H1 (cell line): ENCODE data around the gene MGAT5. TPM values are rescaled to one million over a fixed set of nuclear protein-coding genes. Genes with fewer than 3 reads are reported as not detected.

ENCODE experiments used
- ASH2L ChIP-seq: fragments of 200-600, 300-600 bp; sonication (generic); IDR thresholded peaks from one replicate; pipeline ENCODE4 v1.7.1; 2017; ENCODE audit warnings: low read length
- CBX8 ChIP-seq: fragments of 300-800, 300-1000 bp; sonication (generic); IDR thresholded peaks from 2 replicates; pipeline ENCODE4 v1.7.1; 2016; ENCODE audit warnings: low read depth, low read length, borderline replicate concordance
- CTBP2 ChIP-seq: IDR thresholded peaks from 2 replicates; pipeline ENCODE4 v1.7.0; 2011; ENCODE audit warnings: borderline replicate concordance, mild to moderate bottlenecking, moderate library complexity, mixed read lengths, low read length; ENCODE audit not compliant: insufficient read depth, insufficient read length
- CTCF ChIP-seq, 3 experiments: IDR thresholded peaks; 1 replicate in 2 of 3; 2 replicates in 1 of 3; pipeline versions ENCODE4 v1.5.1 to v1.6.1; 2011; ENCODE audit warnings: low read length in 3 of 3, mild to moderate bottlenecking in 3 of 3, inconsistent platforms in 2 of 3, low read depth in 1 of 3, moderate library complexity in 1 of 3; ENCODE audit not compliant: insufficient read depth in 1 of 3; ENCODE audit errors: control extremely low read depth in 1 of 3
- MAFK ChIP-seq: IDR thresholded peaks from 2 replicates; pipeline ENCODE4 v1.6.1; 2012; ENCODE audit warnings: low read depth, mild to moderate bottlenecking, improper control_type of control experiment, low read length
- POLR2AphosphoS5 ChIP-seq: IDR thresholded peaks from 2 replicates; pipeline ENCODE4 v1.6.1; 2011; ENCODE audit warnings: low read depth, low read length
- polyA plus RNA-seq, 7 experiments: library from polyadenylated mRNA; depleted of rRNA in 3 of 7; stranded (reverse) in 5 of 7; unstranded in 2 of 7; fragments of >200 nt in 5 of 7; fragments of 200-250 nt in 2 of 7; gene quantifications; 1 replicate in 5 of 7; 2 replicates in 1 of 7; 4 replicates in 1 of 7; pipeline versions ENCODE4 v1.2.1 to v1.2.3, GENCODE V29; 2011 to 2013; ENCODE audit warnings: missing spikeins in 2 of 7, mixed read lengths in 2 of 7
- total RNA-seq: library from RNA; stranded (reverse); fragmentation: NEBNext Ultra II Directional; extraction: Animal tissue kit (Norgen Biotek cat#: 25700); gene quantifications from 2 replicates; pipeline ENCODE4 v1.2.1, GENCODE V29; 2021

The MGAT5 gene
- total and polyA plus RNA-seq, 2 of the 8 experiments (the other 6 are each of a cell fraction or from before 2014, with no cell fraction given): 11.2 to 49.2 TPM

DNA sequence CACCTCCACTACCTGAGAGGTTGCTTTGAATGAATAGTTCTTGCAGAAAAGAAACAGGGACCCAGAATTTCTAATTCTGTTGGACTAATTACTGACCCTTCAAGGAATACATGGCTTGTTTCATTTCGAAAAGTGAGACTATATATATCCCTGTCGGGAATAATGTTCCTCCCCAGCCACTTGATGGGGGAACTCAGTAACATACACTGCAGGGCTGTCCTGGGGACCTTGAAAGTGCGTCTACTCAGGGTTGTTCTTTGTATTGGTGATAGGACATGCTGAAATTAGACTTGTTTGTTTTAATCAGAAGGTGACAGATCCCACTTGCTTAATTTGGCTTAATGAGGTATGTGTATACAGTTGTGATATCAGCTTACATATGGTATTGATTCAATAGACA, 25.5 kb downstream of the MGAT5 start (continued):
- TF ChIP-seq POLR2AphosphoS5: no peak
- TF ChIP-seq CTCF (IDR thresholded peaks at IDR 0.05; ENCODE audit: control extremely low read depth in 1 of 3, insufficient read depth in 1 of 3, low read depth in 1 of 3, low read length in 3 of 3): no peak
- TF ChIP-seq CTBP2: no peak
- TF ChIP-seq CBX8: no peak
- TF ChIP-seq ASH2L: no peak
- TF ChIP-seq MAFK: no peak
- TF ChIP-seq, all 59 proteins: peak for 0
